Astrocyte (in vitro differentiated cells and primary cell): ENCODE results near the gene PRDX1. TPM values are rescaled to one million over a fixed set of nuclear protein-coding genes. Genes with fewer than 3 reads are reported as not detected.
A peak's percentile ranks its signal among the peaks of the same experiment; 100 is the strongest.

Source experiments
- DNase-seq: peaks from one replicate; pipeline ENCODE4 v3.0.0-alpha.2; 2010; ENCODE audit warnings: low read depth
- FAIRE-seq: peaks from 2 replicates; lab custom pipeline; 2011; peaks lifted over from hg19 to GRCh38; lab: Jason Lieb, UNC
- H2AFZ ChIP-seq: 2 replicates; pipeline ENCODE4 v1.6.0; 2012; ENCODE audit warnings: low read depth, low read length, inconsistent platforms
- H3K27ac ChIP-seq: 2 replicates; pipeline ENCODE4 v1.5.1; 2011; ENCODE audit warnings: low read depth, low read length, inconsistent platforms
- H3K27me3 ChIP-seq: 2 replicates; pipeline ENCODE4 v1.6.0; 2011; ENCODE audit warnings: low read length, inconsistent platforms; ENCODE audit not compliant: insufficient read depth
- H3K36me3 ChIP-seq: 2 replicates; pipeline ENCODE4 v1.5.1; 2011; ENCODE audit warnings: low read length, inconsistent platforms; ENCODE audit not compliant: insufficient read depth
- H3K4me1 ChIP-seq: 2 replicates; pipeline ENCODE4 v1.5.1; 2011; ENCODE audit warnings: low read length, inconsistent platforms; ENCODE audit not compliant: insufficient read depth
- H3K4me2 ChIP-seq: 2 replicates; pipeline ENCODE4 v1.6.0; 2012; ENCODE audit warnings: low read length, inconsistent platforms
- H3K4me3 ChIP-seq: 2 replicates; pipeline ENCODE4 v1.5.1; 2011; ENCODE audit warnings: low read depth, mild to moderate bottlenecking, low read length, inconsistent platforms; ENCODE audit not compliant: insufficient read depth
- H3K79me2 ChIP-seq: 2 replicates; pipeline ENCODE4 v1.6.0; 2012; ENCODE audit warnings: mild to moderate bottlenecking, low read length, inconsistent platforms; ENCODE audit not compliant: insufficient read depth
- H3K9ac ChIP-seq: 2 replicates; pipeline ENCODE4 v1.6.0; 2012; ENCODE audit warnings: mild to moderate bottlenecking, low read length, inconsistent platforms
- H3K9me3 ChIP-seq: 2 replicates; pipeline ENCODE4 v1.5.1; 2012; ENCODE audit warnings: low read depth, mild to moderate bottlenecking, low read length, inconsistent platforms; ENCODE audit not compliant: insufficient read depth
- H4K20me1 ChIP-seq: 2 replicates; pipeline ENCODE4 v1.6.0; 2012; ENCODE audit warnings: low read length, inconsistent platforms; ENCODE audit not compliant: insufficient read depth
- H3K27ac Mint-ChIP-seq: one replicate; pipeline ENCODE4 v1.8.0; 2021; ENCODE audit warnings: mild to moderate bottlenecking, mixed read lengths; ENCODE audit not compliant: unreplicated experiment
- H3K27me3 Mint-ChIP-seq: one replicate; pipeline ENCODE4 v1.8.0; 2021; ENCODE audit warnings: low read depth, mixed read lengths; ENCODE audit not compliant: unreplicated experiment
- H3K36me3 Mint-ChIP-seq: one replicate; pipeline ENCODE4 v1.8.0; 2021; ENCODE audit warnings: low read depth, mixed read lengths; ENCODE audit not compliant: unreplicated experiment
- H3K4me1 Mint-ChIP-seq: one replicate; pipeline ENCODE4 v1.8.0; 2021; ENCODE audit warnings: low read depth, mixed read lengths; ENCODE audit not compliant: unreplicated experiment
- H3K4me3 Mint-ChIP-seq: one replicate; pipeline ENCODE4 v1.8.0; 2021; ENCODE audit warnings: mild to moderate bottlenecking, moderate library complexity, mixed read lengths; ENCODE audit not compliant: unreplicated experiment
- H3K9me3 Mint-ChIP-seq: one replicate; pipeline ENCODE4 v1.8.0; 2021; ENCODE audit warnings: mild to moderate bottlenecking, mixed read lengths; ENCODE audit not compliant: unreplicated experiment
- EZH2 ChIP-seq: IDR thresholded peaks from 2 replicates; pipeline ENCODE4 v1.6.1; 2012; ENCODE audit warnings: mild to moderate bottlenecking, low read length, inconsistent platforms; ENCODE audit not compliant: insufficient read depth
- total RNA-seq: library from RNA; stranded (reverse); gene quantifications from 2 replicates; pipeline ENCODE4 v1.2.1, GENCODE V29; 2021
- TF ChIP-seq, protein P1 (sequence below): IDR thresholded peaks from 2 replicates; pipeline ENCODE4 v1.5.1; 2011; ENCODE audit warnings: low read depth, mild to moderate bottlenecking, inconsistent platforms, low read length, moderate library complexity; ENCODE audit not compliant: insufficient read depth

The PRDX1 gene
- total RNA-seq, 1 donor from 2014 or later = 986 TPM

DNA sequence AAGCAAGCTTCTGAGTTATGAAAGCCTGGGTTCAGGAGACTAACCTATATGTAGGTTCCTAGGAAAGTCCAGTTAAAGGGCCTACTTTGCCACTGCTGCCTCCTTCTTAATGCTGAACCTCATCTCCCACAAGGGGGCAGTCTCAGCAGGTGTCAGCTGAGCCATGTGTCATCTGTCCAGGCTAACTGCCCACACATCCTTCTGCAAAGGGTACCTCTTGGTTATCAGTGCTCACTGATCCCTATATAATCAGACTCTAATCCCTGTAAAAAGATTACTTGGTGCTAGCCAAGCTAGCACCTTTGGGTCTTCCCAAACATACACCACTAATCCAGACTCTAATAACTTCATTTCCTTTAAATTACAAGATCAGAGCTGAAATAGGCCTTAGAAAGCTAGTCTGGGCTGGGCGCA lies 9.0 kb downstream of the PRDX1 start:
- peak overlapping the region; percentile 12 for H3K27ac Mint-ChIP-seq
- H3K79me2 ChIP-seq = peaks cover 28% of the 10 kb centered on the region
- FAIRE-seq = no peak

DNA sequence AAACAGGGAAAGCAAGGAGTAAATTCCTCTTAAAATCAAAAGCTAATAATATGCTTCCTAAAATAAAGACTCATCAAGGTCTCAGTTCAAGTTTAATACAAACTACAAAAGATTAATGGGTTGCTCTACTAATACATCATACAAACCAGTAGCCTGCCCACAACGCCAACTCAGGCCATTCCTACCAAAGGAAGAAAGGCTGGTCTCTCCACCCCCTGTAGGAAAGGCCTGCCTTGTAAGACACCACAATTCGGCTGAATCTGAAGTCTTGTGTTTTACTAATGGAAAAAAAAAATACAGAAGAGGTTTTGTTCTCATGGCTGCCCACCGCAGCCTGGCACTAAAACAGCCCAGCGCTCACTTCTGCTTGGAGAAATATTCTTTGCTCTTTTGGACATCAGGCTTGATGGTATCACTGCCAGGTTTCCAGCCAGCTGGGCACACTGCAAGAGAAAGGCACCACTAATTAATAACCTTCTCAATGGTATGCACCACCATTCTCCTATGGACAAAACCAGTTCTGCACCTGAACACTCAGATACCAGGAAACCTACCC lies 10.6 kb downstream of the PRDX1 start:
- peaks cover 56% of the 10 kb centered on the region for H3K36me3 ChIP-seq
- peaks cover 24% of the 10 kb centered on the region for H3K36me3 Mint-ChIP-seq
- no peak overlapping the region for H3K27ac ChIP-seq
- H3K27me3 Mint-ChIP-seq = no peaks in the 10 kb centered on the region
- TF ChIP-seq EZH2 = no peak
- TF ChIP-seq, protein P1, sequence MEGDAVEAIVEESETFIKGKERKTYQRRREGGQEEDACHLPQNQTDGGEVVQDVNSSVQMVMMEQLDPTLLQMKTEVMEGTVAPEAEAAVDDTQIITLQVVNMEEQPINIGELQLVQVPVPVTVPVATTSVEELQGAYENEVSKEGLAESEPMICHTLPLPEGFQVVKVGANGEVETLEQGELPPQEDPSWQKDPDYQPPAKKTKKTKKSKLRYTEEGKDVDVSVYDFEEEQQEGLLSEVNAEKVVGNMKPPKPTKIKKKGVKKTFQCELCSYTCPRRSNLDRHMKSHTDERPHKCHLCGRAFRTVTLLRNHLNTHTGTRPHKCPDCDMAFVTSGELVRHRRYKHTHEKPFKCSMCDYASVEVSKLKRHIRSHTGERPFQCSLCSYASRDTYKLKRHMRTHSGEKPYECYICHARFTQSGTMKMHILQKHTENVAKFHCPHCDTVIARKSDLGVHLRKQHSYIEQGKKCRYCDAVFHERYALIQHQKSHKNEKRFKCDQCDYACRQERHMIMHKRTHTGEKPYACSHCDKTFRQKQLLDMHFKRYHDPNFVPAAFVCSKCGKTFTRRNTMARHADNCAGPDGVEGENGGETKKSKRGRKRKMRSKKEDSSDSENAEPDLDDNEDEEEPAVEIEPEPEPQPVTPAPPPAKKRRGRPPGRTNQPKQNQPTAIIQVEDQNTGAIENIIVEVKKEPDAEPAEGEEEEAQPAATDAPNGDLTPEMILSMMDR = no peak
- H3K4me1 ChIP-seq = peaks cover 7% of the 10 kb centered on the region
- H3K9me3 ChIP-seq = no peaks in the 10 kb centered on the region
- H3K4me1 Mint-ChIP-seq = peaks cover 18% of the 10 kb centered on the region
- H3K4me2 ChIP-seq = no peak overlapping the region
- no peak overlapping the region for H3K4me3 ChIP-seq
- H3K9me3 Mint-ChIP-seq = no peaks in the 10 kb centered on the region
- no peak overlapping the region for H3K4me3 Mint-ChIP-seq
- H3K27ac Mint-ChIP-seq = no peak overlapping the region
- FAIRE-seq = no peak
- no peak overlapping the region for H2AFZ ChIP-seq
- DNase-seq = no peak
- H3K9ac ChIP-seq = no peak overlapping the region
- H3K79me2 ChIP-seq = peaks cover 13% of the 10 kb centered on the region
- peaks cover 74% of the 10 kb centered on the region for H4K20me1 ChIP-seq
- no peaks in the 10 kb centered on the region for H3K27me3 ChIP-seq

More for the DNA sequence above, 9.0 kb downstream of the PRDX1 start:
- peaks cover 65% of the 10 kb centered on the region for H3K36me3 ChIP-seq
- peak; percentile 44 for DNase-seq
- H3K27me3 ChIP-seq = no peaks in the 10 kb centered on the region
- peaks cover 85% of the 10 kb centered on the region for H4K20me1 ChIP-seq
- peaks cover 7% of the 10 kb centered on the region for H3K4me1 ChIP-seq
- H3K9me3 ChIP-seq = no peaks in the 10 kb centered on the region
- H3K9ac ChIP-seq = no peak overlapping the region
- Mint-ChIP-seq H3K4me1 (peaks cover 28% of the 10 kb centered on the region), H3K36me3 (peaks cover 32% of the 10 kb centered on the region), H3K9me3 (no peaks in the 10 kb centered on the region), H3K4me3 (no peak overlapping the region), H3K27me3 (no peaks in the 10 kb centered on the region)
- H3K27ac ChIP-seq = no peak overlapping the region
- TF ChIP-seq, protein P1 = peak; percentile 80
- TF ChIP-seq EZH2 = no peak
- H2AFZ ChIP-seq = no peak overlapping the region
- H3K4me2 ChIP-seq = no peak overlapping the region
- no peak overlapping the region for H3K4me3 ChIP-seq
